ENCODE data around the gene PARD3.

Gene PARD3

GRCh38 chr10:34612938-34613337 lies 202.2 kb downstream of the PARD3 start:
- H3K4me2 ChIP-seq: no peak overlapping the region
- H4K20me1 ChIP-seq (ENCODE audit: insufficient read depth): no peaks in the 10 kb centered on the region; the same call in 1 of the 2 replicates
- H2AFZ ChIP-seq (ENCODE audit: low read depth): no peak overlapping the region
- H3K27me3 ChIP-seq (ENCODE audit: insufficient read depth, low read depth): no peaks in the 10 kb centered on the region
- H3K36me3 ChIP-seq (ENCODE audit: insufficient read depth): no peaks in the 10 kb centered on the region
- H3K79me2 ChIP-seq (ENCODE audit: insufficient read depth, low read depth): peaks cover 34% of the 10 kb centered on the region
- peaks cover 4% of the 10 kb centered on the region for H3K4me1 ChIP-seq (ENCODE audit: low read depth, poor library complexity, severe bottlenecking)
- no peak for TF ChIP-seq CTCF (conservative IDR thresholded peaks at IDR 0.05; ENCODE audit: low read depth, low read length)
- no peak overlapping the region for H3K27ac ChIP-seq
- no peak overlapping the region for H3K4me3 ChIP-seq (IDR thresholded peaks at IDR 0.05; ENCODE audit: insufficient read depth, low read depth, low read length)
- no peak overlapping the region for H3K9ac ChIP-seq

- H4K20me1 ChIP-seq (ENCODE audit: insufficient read depth): no peaks in the 10 kb centered on the region; the same call in 1 of the 2 replicates
- peaks cover 34% of the 10 kb centered on the region for H3K79me2 ChIP-seq (ENCODE audit: insufficient read depth, low read depth)
- TF ChIP-seq CTCF (conservative IDR thresholded peaks at IDR 0.05; ENCODE audit: low read depth, low read length): no peak
- H3K36me3 ChIP-seq (ENCODE audit: insufficient read depth): no peaks in the 10 kb centered on the region
- no peak overlapping the region for H2AFZ ChIP-seq (ENCODE audit: low read depth)
- H3K4me3 ChIP-seq (IDR thresholded peaks at IDR 0.05; ENCODE audit: insufficient read depth, low read depth, low read length): no peak overlapping the region
- no peak overlapping the region for H3K27ac ChIP-seq
- no peak overlapping the region for H3K9ac ChIP-seq
- H3K4me1 ChIP-seq (ENCODE audit: low read depth, poor library complexity, severe bottlenecking): peaks cover 4% of the 10 kb centered on the region
- H3K4me2 ChIP-seq: no peak overlapping the region
- no peaks in the 10 kb centered on the region for H3K27me3 ChIP-seq (ENCODE audit: insufficient read depth, low read depth)
These were observed 202.7 kb downstream of the PARD3 start for GRCh38 chr10:34612446-34612845.

- Histone ChIP-seq H4K20me1 (ENCODE audit: insufficient read depth) (no peaks in the 10 kb centered on the region), H3K9ac (no peak overlapping the region), H2AFZ (ENCODE audit: low read depth) (no peak overlapping the region), H3K27me3 (ENCODE audit: insufficient read depth, low read depth) (no peaks in the 10 kb centered on the region), H3K27ac (no peak overlapping the region), H3K4me3 (IDR thresholded peaks at IDR 0.05; ENCODE audit: insufficient read depth, low read depth, low read length) (no peak overlapping the region), H3K4me1 (ENCODE audit: low read depth, poor library complexity, severe bottlenecking) (no peaks in the 10 kb centered on the region), H3K36me3 (ENCODE audit: insufficient read depth) (no peaks in the 10 kb centered on the region), H3K79me2 (ENCODE audit: insufficient read depth, low read depth) (peaks cover 15% of the 10 kb centered on the region), H3K4me2 (no peak overlapping the region)
- no peak for TF ChIP-seq CTCF (conservative IDR thresholded peaks at IDR 0.05; ENCODE audit: low read depth, low read length)
These were observed 205.7 kb downstream of the PARD3 start for GRCh38 chr10:34609287-34609940.

- no peak for TF ChIP-seq CTCF (conservative IDR thresholded peaks at IDR 0.05; ENCODE audit: low read depth, low read length)
- Histone ChIP-seq H3K79me2 (ENCODE audit: insufficient read depth, low read depth) (peaks cover 15% of the 10 kb centered on the region), H3K4me2 (no peak overlapping the region)
These were observed 207.2 kb downstream of the PARD3 start for GRCh38 chr10:34607894-34608293.

More at GRCh38 chr10:34607894-34608293, 207.2 kb downstream of the PARD3 start:
- Histone ChIP-seq H3K9ac (no peak overlapping the region), H4K20me1 (ENCODE audit: insufficient read depth) (no peaks in the 10 kb centered on the region), H2AFZ (ENCODE audit: low read depth) (no peak overlapping the region), H3K4me1 (ENCODE audit: low read depth, poor library complexity, severe bottlenecking) (no peaks in the 10 kb centered on the region), H3K4me3 (IDR thresholded peaks at IDR 0.05; ENCODE audit: insufficient read depth, low read depth, low read length) (no peak overlapping the region), H3K27ac (no peak overlapping the region), H3K27me3 (ENCODE audit: insufficient read depth, low read depth) (no peaks in the 10 kb centered on the region), H3K36me3 (ENCODE audit: insufficient read depth) (no peaks in the 10 kb centered on the region)

Measured in KMS-11 (cell line).